CD4-positive, alpha-beta T cell treated with Interleukin-6 for 4 hours (primary cell): ENCODE results near the gene MAZ.
A peak's percentile ranks its signal among the peaks of the same experiment; 100 is the strongest.
"Not testable (repeated sequence)": the region's sequence is repeated elsewhere in the genome, so short reads cannot be mapped to it uniquely, and the experiment has no call there.

Experiments used
- DNase-seq: peaks from one replicate; pipeline ENCODE4 v3.0.0-alpha.2; 2020; ENCODE audit warnings: mixed read lengths

MAZ gene

GRCh38 chr16:29806099-29806579 is at the start of gene MAZ:
MAZ (plus strand) TSS chr16:29806529; CDS start chr16:29806702, 173 bp downstream.
- no peak for DNase-seq

DNA sequence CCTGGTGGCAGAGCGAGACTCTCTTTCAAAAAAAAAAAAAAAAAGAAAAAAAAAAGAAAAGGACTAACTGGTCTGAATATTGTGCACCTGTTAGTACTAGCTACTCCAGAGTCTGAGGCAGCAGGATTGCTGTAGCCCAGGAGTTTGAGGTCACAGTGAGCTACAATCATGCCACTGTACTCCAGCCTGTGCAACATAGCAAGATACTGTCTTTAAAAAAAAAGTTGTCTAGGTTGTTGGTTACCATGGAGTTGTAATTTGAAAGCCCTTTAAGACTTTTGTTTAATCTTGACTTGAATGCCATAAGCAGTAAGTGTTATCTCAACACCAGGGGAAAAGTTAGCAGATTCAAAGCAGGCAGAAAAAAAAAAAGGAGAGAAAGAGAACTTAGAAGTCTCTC is 49.7 kb upstream of the MAZ start:
- no peak for DNase-seq

DNA sequence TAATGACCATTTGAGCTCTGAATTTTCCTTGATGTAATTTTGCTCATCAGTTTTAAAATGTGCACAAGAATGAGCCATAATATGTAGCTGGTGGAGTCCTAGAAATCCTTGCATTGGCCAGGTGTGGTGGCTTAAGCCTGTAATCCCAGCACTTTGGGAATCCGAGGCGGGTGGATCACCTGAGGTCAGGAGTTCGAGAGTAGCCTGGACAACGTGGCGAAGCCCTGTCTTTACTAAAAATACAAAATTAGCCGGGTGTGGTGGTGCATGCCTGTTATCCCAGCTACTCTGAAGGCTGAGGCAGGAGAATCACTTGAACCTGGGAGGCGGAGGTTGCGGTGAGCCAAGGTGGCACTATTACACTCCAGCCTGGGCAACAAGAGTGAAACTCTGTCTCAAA is 49.2 kb upstream of the MAZ start:
- DNase-seq, result not testable (repeated sequence)

DNA sequence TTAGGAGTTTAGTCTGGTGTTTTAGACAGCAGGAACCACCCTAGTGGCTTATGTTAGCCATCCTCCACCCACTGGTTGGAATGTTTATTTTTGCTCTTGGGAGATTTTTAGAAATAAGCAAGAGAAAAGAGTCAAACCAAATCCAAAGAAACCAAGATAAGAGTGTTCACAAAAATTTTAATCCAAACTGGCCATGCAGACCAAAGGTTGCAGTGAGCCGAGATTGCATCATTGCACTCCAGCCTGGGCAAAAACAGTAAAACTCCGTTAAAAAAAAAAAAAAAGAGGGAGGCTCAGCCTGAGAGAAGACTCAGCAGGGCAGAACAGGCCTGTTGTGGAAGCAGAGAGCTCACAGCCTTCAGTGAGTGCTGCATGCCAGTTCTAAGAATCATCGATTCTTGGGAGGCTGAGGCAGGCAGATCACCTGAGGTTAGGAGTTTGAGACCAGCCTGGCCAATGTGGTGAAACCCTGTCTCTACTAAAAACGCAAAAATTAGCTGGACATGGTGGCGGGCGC is 48.3 kb upstream of the MAZ start:
- DNase-seq, result no peak

DNA sequence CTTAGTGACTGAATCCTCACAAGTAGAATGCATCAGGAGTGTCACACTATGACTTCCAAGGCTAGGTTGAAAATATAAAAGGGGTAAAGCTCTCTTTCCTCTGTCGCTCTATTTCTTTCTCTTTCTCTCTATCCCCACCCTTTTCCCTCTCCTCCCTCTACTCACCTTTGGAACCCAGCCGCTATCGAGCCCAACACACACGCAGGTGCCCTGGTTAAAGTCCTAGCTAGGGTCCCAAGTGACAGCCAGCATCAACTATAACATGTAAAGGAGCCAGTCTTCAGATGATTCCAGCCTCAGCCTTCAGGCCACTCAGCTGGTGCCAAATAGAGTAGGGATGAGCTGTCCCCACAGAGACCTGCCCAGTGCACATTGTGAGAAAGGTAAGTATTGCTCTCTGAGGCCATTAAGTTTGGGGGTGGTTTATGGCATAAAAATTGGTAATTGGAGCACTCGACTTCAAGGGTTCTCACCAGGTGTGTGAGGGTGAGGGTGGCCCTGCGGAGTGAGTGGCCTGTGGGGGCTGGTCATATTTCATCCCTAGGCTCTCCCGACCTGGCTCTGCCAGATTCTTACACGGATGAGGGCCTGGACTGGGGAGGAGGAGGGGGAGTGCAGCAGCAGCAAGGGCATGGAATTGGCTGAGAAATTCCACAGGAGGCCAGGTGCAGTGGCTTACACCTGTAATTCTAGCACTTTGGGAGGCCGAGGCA is 45.6 kb upstream of the MAZ start:
- DNase-seq, result no peak

GRCh38 chr16:29761280-29761651 is 45.1 kb upstream of the MAZ start:
- not testable (repeated sequence) for DNase-seq

DNA sequence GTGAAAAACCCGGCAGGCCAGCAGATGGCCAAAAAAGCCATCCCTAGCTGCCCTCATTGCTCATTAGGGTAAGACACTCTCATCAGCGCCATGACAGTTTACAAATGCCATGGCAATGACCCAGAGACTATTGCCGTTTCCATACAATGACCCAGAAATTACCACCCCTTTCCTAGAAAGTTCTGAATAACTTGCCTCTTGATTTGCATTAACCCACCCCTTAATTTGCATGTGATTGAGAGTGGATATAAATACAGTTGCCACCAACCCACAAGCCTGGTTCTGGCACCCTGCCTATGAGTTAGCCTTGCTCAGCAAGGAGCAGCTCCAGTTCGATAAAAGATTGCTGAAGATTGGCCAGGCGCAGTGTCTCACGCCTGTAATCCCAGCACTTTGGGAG is 44.4 kb upstream of the MAZ start:
- DNase-seq, result no peak

- no peak for DNase-seq
These were observed 43.0 kb upstream of the MAZ start for GRCh38 chr16:29763326-29763725.

- DNase-seq, result no peak
These were observed 40.9 kb upstream of the MAZ start for GRCh38 chr16:29765167-29766032.

GRCh38 chr16:29766571-29766970 is 39.8 kb upstream of the MAZ start:
- no peak for DNase-seq

DNA sequence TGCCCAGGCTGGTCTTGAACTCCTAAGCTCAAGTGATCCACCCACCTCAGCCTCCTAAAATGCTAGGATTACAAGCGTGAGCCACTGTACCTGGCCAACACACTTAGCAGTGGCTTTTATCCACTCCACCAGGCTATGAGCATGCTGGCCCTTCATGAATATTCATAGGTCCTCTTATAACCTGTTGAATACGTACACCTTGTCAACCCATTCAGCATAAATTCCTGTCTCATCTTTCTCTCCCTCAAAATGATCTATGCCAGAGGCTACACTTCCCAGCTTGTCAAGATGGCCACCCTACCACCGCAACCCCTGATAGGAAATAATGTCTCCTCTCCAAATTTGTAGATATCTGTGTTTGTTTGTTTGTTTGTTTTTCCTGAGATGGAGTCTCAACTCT is 39.3 kb upstream of the MAZ start:
- no peak for DNase-seq

GRCh38 chr16:29769507-29769906 is 36.8 kb upstream of the MAZ start:
- no peak for DNase-seq

DNA sequence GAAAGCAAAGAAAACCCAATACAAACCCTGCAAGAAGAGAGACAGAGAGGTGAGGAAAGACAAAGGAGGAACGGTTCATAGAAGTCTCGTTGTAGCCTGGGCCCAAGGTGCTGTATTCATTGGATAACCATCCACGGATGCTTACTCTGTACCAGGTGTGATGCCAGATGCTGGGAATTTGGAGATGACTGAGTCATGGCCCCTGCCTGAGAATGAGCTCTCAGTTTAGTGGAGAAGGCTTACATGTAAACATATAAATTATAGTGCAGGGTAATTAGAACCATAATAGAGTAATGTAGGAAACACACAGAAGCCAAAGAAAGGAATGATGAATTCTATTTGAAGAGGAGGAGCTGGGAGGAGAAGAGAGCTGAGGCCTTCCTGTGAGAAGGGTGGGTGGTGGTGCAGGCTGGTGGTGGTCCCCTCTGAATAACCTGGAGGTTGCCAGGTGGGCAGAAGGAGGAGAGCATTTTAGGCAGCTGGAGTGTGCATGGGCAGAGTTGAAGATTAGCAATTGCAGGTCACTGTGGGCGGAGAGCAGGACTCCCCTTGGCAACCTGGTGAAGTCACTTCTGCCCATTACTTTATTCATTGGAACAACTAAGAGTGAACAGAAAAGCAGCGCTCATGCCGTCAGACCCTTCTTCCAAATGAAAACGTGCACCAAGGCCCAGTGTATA is 35.9 kb upstream of the MAZ start:
- no peak for DNase-seq

DNA sequence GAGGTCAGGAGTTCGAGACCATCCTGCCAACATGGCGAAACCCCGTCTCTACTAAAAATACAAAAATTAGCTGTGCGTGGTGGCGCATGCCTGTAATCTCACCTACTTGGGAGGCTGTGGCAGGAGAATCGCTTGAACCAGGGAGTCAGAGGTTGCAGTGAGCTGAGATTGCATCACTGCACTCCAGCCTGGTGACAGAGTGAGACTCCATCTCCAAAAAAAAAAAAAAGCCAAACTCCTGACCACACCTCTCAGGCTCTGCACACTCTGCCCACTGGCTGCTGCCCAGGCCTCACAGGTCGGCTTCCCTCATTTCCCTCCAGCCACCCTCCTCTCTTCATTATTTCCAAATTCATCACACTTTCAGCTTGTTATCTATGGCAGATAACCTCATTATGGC is 34.0 kb upstream of the MAZ start:
- not testable (repeated sequence) for DNase-seq

DNA sequence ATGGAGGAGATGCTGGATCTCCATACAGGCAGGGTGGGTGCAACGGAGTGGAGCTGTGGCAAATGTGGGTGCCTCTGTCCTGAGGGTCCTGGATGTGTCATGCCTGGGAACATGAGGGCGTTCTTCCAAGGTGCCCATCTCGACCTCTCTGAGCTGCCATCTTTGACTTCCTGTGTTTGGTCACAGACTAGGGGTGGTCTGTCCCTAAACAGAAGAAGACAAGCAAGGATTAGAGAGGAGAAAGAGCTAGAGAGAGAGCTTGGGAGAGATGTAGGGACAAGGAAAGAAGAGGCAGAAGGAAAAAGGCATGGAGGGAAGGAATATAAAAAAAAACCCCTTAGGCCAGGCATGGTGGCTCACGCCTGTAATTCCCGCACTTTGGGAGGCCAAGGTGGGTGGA is 31.6 kb upstream of the MAZ start:
- no peak for DNase-seq

GRCh38 chr16:29775742-29776408 is 30.5 kb upstream of the MAZ start:
- DNase-seq, result no peak

DNA sequence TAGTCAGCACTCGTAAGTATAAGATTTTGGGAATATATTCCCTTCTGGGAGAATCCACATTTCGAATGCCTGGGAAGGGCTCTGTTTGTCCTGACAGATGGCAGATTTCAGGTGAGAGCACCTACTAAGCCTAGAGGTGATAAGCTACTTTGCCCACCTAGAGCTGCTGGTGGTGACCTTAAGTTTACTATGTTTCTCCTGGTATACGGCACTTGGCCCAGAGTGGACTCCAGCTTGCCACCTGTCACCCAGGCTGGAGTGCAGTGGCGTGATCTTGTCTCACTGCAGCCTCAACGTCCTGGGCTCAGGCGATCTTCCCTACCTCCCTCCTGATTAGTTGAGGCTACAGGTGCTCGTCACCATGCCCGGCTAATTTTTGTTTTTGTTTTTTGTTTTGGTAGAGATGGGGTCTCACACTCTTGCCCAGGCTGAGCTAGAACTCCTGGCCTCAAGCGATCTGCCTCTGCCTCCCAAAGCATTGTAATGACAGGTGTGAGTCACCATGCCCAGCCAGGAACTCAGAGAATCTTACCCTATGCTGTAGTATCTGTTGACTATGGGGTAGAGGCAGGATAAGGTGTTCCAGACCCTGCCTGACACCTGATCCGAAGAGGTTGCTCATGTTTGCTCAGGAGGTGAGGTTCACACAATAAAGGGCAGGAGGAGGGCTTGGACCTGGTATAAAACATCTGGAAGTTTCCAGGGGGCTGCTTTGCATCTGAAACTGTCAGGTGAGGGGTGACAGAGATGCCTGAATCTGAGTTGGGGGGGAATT is 28.6 kb upstream of the MAZ start, which contains the start of gene ZG16:
TSS of gene ZG16 (plus strand) at position 681 of the 775 bp plus-strand sequence. CDS start 1,011 bp downstream, outside the sequence.
- no peak for DNase-seq

DNA sequence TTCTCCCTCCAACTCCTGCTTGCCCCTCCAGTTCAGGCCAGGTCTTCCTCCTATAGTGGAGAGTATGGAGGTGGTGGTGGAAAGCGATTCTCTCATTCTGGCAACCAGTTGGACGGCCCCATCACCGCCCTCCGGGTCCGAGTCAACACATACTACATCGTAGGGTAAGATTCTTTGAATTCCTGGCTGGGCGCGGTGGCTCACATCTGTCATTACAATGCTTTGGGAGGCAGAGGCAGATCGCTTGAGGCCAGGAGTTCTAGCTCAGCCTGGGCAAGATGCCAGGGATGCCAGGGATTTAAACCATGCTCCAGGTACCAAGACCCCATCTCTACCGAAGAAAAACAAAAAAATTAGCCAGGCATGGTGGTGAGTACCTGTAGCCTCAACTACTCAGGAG is 26.9 kb upstream of the MAZ start:
- DNase-seq, result no peak

DNA sequence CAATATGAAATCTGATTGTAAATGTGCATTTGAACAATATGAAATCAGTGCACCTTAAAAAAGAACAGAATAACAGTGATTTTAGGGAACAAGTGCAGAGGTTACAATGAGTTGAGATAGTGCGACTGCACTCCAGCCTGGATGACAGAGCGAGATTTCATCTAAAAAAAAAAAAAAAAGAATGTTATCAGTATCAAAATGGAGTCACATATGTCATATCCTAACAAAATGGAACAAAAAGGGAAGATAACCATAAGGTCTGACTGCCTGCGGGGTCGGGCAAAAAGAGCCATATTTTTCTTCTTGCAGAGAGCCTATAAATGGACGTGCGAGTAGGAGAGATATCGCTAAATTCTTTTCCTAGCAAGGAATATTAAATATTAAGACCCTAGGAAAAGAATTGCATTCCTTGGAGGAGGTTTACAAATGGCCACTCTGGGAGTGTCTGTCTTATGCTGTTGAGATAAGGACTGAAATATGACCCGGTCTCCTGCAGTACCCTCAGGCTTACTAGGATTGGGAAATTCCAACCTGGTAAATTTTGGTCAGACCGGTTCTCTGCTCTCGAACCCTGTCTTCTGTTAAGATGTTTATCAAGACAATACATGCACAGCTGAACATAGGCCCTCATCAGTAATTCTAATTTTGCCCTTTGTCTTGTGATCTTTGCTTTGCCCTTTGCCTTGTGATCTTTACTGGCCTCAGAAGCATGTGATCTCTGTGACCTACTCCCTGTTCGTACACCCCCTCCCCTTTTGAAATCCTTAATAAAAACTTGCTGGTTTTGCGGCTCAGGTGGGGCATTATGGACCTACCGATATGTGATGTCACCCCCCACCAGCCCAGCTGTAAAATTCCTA is 23.0 kb upstream of the MAZ start:
- not testable (repeated sequence) for DNase-seq

DNA sequence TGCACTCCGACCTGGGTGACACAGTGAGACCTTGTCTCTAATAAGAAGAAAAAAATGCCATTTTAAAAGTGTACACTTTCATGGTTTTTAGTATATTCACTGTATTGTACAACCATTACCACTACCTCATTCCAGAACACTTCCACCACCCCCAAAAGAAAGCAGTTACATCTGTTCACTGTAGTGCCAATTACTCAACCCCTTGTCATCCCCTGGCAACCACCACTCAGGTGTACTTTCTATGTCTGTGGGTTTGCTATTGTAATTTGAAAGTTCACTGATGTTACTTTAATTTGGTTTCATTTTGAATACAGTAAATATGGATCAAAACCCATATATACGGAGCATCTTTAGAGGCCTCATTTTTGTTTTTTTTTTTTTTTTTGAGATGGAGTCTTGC is 22.2 kb upstream of the MAZ start:
- peak; percentile 47 for DNase-seq
